Activated CD4-positive, alpha-beta T cell treated with anti-CD3 and anti-CD28 coated beads, Interleukin-10, Interleukin-2, amounts not matched to agents 100 ng/mL and 50 ng/mL, durations not matched to agents 16 hours and 8 hours (primary cell): ENCODE results near the gene LCN9.
"Not testable (repeated sequence)": the region's sequence is repeated elsewhere in the genome, so short reads cannot be mapped to it uniquely, and the experiment has no call there.

Experiments used
- DNase-seq: peaks from one replicate; pipeline ENCODE4 v3.0.0-alpha.2; 2020

Gene LCN9

GRCh38 chr9:135648494-135649410, 14.4 kb upstream of the LCN9 start:
- no peak for DNase-seq

GRCh38 chr9:135649508-135649907, 13.6 kb upstream of the LCN9 start:
- no peak for DNase-seq

DNA sequence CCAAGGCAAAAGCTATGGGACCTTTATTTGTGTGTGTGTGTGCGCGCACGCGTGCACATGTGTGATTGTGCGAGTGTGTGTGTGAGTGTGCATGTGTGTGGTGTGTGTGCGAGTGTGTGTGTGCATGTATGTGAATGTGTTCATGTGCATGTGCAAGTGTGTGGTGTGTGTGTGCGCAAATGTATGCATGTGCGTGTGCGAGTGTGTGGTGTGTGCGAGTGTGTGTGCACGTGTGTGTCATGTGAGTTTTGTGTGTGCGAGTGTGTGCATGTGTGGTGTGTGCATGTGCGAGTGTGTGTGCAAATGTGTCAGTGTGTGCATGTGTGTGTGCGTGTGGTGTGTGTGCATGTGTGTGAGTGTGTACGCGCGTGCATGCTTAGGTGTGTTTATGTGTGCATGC, 12.7 kb upstream of the LCN9 start:
- no peak for DNase-seq

GRCh38 chr9:135655317-135655716, 7.8 kb upstream of the LCN9 start:
- DNase-seq, result no peak

DNA sequence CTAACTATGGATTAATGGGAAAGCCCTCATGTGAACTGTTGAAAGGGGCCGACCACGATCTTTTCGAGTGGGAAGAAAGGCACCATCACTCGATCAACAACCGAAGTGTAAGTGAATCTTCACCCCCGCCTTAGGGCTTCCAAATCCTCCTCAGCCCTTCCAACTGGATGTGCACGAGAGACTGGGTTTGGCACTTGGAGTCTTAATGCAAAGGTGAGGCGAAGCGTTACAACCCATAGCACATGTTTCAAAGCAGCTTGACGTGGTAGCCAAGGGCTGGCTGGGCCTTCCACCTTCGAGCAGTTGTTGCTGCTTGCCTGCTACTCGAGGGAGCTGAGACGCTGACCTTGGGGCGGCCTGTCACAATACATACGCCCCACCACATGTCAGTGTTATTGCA, 5.7 kb upstream of the LCN9 start:
- DNase-seq, result no peak

DNA sequence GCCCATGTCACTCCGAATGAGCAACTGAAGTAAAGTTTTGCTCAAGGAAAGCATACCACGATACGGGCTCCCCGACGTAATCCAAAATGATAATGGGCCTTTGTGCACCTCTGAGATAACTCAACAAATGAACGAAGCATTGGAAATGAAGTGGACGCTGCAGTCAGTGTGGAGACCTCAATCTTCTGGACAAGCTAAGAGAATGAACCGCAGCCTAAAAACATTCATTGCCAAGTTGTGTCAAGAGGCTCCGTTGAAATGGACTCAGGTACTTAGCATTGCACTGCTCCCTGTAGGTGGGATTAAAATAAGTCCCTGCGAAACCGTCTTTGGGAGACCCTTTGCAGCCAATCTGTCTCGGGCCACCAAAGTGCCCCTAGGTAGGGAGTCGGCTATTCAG, 3.9 kb upstream of the LCN9 start:
- DNase-seq, result no peak

- DNase-seq, result no peak
Measured at GRCh38 chr9:135660407-135660806, 2.7 kb upstream of the LCN9 start.

DNA sequence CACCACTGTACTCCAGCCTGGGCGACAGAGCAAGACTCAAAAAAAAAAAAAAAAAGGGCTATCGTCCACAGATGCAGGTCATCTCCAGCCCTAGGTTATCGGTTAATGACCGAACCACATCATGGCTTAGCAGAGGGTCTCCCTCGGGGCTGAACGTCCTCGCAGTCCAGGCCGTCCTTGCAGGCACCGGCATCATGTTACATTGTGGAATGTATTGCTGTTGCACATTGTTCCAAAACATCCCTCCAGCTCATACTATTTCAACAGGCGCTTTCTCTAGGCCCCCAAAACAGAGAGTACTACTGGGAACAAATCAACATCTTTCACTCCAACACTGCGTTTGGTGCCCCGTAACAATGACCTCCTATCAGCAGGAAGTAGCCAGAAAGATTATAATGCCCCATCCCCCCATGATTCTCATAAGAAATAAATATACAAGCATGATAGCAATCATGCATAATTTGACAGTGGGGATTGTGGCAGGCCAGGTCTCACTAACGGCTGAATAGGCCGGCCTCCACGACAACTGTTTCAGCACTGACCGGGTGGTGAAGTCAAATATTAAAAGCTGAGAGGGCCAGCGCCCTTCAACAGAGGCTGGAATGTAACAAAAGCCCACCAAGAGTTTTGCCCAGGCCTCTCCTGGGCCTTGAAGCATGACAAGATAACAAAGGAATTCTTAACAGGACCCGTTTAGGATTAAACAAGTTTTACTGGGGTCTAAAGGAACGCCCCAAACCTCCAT, 1.1 kb upstream of the LCN9 start:
- DNase-seq, result no peak

DNA sequence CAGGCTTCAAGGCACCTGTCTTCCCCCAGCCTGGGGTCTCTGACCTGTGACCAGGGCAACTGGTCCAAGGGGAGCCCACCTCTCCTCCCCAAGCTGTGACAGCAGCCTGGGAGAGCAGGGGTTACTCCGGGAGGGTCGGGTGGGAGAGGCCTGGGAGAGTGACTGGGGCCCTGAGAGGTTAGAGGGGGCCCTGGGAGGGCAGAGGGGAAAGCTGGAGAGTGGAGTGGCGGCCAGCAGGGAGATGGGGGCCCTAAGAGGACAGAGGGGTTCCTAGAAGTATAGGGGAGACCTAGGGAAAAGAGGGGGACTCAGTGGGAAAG, 302 bp downstream of the LCN9 start:
- DNase-seq, result no peak

GRCh38 chr9:135663857-135664256, 748 bp downstream of the LCN9 start:
- no peak for DNase-seq

DNA sequence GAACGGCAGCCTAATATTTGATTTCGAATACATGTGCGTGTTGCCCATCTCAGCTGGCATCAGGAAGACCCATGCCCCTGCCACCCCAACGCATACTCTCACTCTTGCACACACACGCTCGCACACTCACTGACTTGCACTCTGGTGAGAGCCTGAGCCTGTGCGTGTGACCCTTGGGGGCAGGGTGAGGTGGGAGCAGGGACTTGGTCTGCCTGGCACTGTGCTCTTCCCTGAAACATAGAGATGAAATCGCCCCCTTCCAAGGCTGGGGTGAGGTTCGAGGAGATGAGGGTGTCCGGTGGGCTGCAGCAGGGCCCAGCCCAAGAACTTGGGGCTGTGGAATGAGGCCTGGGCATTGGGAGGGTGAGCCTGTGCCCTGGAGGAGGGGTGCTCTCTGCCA, 1.2 kb downstream of the LCN9 start:
- DNase-seq, result no peak

- no peak for DNase-seq
Measured at GRCh38 chr9:135664801-135665794, 2.0 kb downstream of the LCN9 start.

DNA sequence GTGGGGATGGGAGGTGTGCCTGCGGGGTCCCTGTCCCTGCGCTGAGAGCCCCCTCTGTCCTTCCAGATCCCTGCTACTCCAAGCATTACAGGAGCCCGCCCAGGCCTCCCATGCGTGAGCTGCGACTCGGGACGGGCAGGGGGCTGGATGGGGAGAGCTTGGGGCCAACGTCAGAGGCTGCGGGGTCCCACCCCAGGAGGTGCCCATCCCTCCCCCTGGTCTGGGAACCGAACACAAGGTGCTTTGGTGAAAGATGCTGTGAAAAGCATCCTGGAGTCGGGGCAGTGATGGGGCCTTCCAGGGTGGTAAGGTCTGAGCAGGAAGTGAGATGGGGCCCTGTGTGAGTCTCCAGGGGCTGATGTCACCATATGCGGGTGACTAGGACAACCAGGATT, 2.7 kb downstream of the LCN9 start:
- no peak for DNase-seq

GRCh38 chr9:135666534-135667462, 3.7 kb downstream of the LCN9 start:
- no peak for DNase-seq

DNA sequence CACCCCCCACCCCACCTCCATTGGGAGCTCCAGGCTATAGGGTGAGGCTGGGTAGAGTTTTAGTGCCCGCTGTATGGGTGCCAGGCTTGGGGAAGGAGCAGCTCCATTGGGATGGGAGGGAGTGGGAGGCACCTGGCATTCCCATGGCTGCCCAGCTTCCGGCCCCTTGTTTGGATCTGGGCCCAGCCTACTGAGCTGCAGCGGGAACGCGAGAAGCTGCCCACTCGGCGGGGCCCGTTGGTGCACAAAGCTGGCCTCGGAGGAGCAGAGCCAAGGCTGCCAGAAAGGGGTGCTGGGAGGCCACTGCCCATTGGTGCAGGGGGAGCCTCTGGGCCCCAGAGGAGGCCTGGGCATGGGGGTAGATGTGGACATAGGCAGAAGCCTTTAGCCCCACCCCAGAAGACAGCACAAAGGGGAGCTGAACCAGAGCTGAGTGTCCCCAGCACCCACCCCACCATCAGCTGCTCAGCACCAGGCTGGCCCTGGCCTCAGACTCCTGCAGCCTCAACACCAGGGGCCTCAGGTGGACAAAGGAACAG, 4.4 kb downstream of the LCN9 start:
- DNase-seq, result no peak

GRCh38 chr9:135669018-135669417, 5.9 kb downstream of the LCN9 start:
- DNase-seq, result not testable (repeated sequence)

DNA sequence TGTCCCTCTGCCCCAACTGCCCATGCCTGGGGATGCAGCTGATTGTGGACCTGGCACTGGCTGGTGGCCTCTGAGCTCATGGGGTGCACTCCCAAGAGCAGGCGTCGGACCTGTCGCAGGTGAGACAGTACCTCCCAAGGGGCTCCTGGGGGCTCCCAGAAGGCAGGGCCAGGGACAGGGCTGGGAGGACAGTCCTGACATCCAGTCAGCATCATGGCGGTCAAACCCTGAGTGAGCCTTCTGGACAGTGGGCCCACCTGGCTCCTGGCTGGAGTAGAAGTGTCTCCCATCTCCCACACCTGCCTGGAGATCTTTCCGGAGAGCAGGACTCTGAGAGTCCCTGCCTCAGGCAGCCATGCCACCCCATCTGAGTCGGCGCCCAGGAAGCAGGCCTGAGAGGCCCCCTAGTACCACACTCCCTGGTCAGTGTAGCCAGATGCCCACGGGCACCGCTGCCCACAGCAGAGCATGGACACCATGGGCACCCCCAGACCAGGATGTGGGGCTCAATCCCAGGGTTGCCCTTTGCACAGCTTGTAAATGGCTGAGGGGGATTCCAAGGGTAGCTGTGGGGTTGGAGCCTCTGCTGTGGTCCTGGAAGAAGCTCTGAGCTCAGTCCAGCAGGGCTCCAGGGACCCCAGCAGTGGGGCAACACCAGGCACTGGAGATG, 6.6 kb downstream of the LCN9 start:
- DNase-seq, result no peak

DNA sequence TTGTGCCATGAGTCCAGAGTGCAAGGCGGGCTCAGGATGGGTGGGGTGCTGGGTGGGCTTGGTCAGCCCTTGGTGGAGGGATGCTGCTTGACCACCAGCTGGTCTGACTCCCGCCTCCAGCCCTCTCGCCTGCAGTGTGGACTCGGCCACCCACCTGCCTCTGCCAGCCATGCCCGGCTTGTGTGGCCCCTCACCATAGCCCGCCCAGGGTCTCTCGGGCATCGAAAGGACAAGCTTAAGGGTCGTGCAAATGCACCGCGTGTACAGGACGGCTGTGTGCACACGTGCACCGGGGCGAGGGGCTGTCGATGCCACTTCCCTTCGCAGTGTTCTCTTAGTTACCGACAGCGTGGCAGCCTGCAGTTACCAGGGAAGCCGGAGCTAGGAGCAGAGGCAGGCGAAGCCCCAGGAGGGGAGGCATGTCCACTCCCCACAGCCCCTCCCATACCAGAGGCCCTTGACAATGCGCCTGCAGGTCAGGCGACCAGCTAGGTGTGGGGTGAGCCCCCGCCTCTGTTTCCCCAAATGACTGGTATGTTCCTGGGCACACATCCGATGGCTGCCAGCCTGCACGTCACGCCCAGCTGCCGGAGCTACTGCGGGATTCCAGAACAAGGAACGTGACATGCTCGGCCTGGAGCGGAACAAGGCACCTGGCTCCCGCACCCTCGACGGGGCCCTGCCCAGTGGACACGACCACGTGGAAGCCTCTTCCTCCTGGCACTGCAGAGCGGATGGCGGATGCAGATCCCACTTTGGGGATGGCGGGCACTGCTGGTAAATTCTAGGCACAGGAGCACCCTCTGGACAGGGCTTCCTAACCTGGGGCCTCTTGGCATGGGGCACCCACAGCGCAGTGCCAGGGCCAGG, 7.8 kb downstream of the LCN9 start:
- no peak for DNase-seq

- DNase-seq, result no peak
Measured at GRCh38 chr9:135671591-135672041, 8.5 kb downstream of the LCN9 start.

DNA sequence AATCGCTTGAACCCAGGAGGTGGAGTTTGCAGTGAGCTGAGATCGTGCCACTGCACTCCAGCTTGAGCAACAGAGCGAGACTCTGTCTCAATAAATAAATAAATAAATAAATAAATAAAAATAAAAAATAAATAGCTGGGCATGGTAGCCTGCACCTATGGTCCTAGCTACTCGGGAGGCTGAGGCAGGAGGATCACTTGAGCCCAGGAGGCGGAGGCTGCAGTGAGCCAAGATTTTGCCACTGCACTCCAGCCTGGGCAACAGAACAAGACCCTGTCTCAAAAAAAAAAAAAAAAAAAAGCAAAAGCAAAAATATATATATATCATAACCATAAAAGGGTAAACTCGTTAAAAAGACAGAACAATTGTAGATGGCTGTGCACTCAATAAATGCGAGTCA, 9.7 kb downstream of the LCN9 start:
- DNase-seq, result not testable (repeated sequence)
